Stimulated activated CD4-positive, alpha-beta T cell treated with anti-CD3 and anti-CD28 coated beads, Interleukin-15, amount 100 ng/mL, for 48 hours (primary cell): ENCODE data around the gene OR7A5.
"Not testable (repeated sequence)": the region's sequence is repeated elsewhere in the genome, so short reads cannot be mapped to it uniquely, and the experiment has no call there.

Source experiments
- DNase-seq, 2 donors: peaks; one replicate each; pipeline ENCODE4 v3.0.0-alpha.2; 2020; ENCODE audit warnings: low read depth in 2 of 2

Gene OR7A5

DNA sequence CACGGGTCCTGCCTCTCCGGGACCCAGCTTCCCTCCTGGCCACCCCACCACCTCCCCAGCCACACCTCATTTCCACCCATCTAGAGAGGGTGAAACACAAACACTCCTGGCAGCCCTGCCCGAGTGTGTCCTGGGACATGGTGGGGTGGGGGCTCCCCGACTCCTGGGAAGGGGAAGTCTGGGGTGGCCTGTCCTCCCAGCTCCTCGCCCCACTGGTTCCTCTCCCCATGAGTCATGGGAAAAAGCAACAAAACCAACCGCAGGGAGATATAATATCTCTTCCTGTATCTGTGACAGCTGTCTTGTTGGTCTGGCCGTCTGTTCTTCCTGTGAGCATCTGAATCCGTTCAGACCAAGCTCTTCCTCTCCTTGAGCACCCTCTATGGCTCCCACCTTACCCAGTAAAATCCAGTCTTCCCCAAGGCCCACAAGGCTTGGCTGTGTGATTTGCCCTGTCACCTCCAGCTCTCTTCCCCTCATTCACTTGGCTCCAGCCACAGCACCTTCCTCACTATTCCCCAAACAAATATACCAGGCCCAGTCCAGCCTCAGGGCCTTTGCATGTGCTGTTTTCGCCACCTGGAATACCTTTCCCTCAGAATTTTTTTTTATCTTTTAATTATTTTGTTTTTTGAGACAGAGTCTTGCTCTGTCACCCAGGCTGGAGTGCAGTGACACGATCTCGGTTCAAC is 49.7 kb downstream of the OR7A5 start:
- DNase-seq = not testable (repeated sequence)

GRCh38 chr19:14784730-14785101 is 50.3 kb downstream of the OR7A5 start:
- peak in 1 of 2 donors; percentile 30 for DNase-seq

GRCh38 chr19:14783410-14783998 is 51.5 kb downstream of the OR7A5 start:
- DNase-seq = not testable (repeated sequence)

DNA sequence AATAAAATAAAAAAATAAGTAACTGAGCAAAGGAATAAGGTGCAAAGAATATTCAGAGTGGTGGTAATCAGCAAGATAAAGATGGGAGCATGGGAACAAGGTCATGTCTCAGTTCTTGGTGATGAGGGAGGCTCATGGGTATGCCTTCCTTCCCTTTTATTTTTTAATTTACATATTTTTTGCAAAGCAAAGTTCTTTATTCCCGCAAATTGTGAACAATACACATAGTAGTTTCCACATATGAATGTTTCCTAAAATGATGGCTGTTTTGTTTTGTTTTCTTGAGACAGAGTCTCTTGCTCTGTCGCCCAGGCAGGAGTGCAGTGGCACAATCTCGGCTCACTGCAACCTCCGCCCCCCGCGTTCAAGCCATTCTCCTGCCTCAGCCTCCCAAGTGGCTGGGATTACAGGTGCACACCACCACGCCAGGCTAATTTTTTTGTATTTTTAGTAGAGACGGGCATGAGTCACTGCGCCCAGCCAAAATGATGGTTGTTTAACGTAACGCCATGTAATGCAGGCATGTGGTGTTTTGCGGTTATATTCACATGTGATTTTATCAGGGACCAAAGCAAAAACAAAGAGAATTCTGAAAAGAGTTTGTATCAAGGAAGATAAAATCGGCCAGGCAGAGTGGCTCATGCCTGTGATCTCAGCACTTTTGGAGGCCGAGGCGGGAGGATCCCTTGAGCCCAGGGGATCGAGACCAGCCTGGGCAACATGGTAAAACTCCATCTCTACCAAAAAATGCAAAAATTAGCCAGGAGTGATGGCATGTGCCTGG is 52.2 kb downstream of the OR7A5 start:
- DNase-seq = no peak

DNA sequence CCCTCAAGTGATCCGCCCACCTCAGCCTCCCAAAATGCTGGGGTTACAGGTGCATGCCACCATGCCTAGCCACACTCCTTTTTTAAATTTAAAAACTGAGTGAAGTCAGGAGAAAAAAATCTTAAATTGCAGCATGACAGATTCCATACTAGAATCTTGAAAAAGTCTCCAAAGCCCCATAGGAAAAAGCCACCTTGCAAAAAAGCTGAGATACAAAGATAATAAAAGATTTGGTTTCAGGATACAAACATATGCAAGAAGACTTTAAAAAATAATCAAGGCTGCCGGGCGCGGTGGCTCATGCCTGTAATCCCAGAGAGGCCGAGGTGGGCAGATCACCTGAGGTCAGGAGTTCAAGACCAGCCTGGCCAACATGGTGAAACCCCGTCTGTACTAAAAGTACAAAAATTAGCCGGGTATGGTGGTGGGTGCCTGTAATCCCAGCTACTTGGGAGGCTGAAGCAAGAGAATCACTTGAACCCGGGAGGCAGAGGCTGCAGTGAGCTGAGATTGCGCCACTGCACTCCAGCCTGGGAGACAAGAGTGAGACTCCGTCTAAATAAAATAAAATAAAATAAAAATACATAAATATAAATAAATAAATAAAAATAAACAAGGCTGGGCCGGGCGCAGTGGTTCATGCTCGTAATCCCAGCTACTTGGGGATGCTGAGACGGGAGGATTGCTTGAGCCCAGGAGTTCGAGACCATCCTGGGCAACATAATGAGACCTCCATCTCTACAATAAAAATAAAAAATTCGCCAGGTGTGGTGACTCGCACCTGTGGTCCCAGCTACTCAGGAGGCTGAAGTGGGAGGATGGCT is 53.1 kb downstream of the OR7A5 start:
- DNase-seq = not testable (repeated sequence)

GRCh38 chr19:14780622-14781225 is 54.3 kb downstream of the OR7A5 start:
- DNase-seq = not testable (repeated sequence)

GRCh38 chr19:14779151-14779550 is 55.8 kb downstream of the OR7A5 start:
- no peak for DNase-seq

GRCh38 chr19:14778110-14778845 is 56.7 kb downstream of the OR7A5 start, which contains the start of gene ADGRE2:
Gene ADGRE2, minus strand, starts transcription at chr19:14778560. Its CDS starts 1,804 bp downstream, at chr19:14776756.
- DNase-seq = not testable (repeated sequence)

GRCh38 chr19:14777645-14778044 is 57.3 kb downstream of the OR7A5 start:
- not testable (repeated sequence) for DNase-seq
